Hepatocyte (in vitro differentiated cells): ENCODE measurements around the gene MRFAP1L1.

ENCODE experiments used
- EZH2phosphoT487 ChIP-seq: fragments of 200-600 bp; sonication (generic); IDR thresholded peaks from one replicate; pipeline ENCODE4 v1.6.1; 2018; ENCODE audit warnings: antibody characterized with exemption, mild to moderate bottlenecking, low read depth, moderate library complexity; ENCODE audit not compliant: unreplicated experiment, severe bottlenecking
- TF ChIP-seq, protein P1 (sequence below): fragments of 200-600 bp; sonication (generic); IDR thresholded peaks from 2 replicates; pipeline ENCODE4 v1.5.1; 2016; ENCODE audit warnings: antibody characterized with exemption, mild to moderate bottlenecking; ENCODE audit not compliant: poor library complexity

DNA sequence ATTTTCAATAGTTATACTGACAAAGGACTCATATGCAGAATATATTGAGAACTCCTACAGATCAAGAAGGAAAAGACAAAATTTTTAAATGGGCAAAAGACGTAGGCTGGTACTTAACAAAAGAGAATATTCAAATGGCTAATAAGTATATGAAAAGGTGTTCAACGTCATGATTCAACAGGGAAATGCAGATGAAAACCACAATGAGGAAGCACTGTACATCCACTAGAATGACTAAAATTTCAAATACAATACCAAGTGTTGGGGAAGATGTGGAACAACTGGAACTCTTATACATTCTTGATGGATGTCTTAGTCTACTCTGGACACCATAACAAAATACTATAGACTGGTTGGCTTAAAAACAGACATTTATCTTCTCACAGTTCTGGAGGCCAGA lies 1.3 kb upstream of the MRFAP1L1 start:
- TF ChIP-seq, protein P1, sequence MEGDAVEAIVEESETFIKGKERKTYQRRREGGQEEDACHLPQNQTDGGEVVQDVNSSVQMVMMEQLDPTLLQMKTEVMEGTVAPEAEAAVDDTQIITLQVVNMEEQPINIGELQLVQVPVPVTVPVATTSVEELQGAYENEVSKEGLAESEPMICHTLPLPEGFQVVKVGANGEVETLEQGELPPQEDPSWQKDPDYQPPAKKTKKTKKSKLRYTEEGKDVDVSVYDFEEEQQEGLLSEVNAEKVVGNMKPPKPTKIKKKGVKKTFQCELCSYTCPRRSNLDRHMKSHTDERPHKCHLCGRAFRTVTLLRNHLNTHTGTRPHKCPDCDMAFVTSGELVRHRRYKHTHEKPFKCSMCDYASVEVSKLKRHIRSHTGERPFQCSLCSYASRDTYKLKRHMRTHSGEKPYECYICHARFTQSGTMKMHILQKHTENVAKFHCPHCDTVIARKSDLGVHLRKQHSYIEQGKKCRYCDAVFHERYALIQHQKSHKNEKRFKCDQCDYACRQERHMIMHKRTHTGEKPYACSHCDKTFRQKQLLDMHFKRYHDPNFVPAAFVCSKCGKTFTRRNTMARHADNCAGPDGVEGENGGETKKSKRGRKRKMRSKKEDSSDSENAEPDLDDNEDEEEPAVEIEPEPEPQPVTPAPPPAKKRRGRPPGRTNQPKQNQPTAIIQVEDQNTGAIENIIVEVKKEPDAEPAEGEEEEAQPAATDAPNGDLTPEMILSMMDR: no peak
- no peak for TF ChIP-seq EZH2phosphoT487
